Measurements from ENCODE around the gene PCDHAC1. TPM values are rescaled to one million over a fixed set of nuclear protein-coding genes. Genes with fewer than 3 reads are reported as not detected.
A peak's percentile ranks its signal among the peaks of the same experiment; 100 is the strongest.
"Not testable (repeated sequence)": the region's sequence is repeated elsewhere in the genome, so short reads cannot be mapped to it uniquely, and the experiment has no call there.

PCDHAC1 gene
- not detected in 2 replicates for total RNA-seq (2014; rRNA removed; shearing (Covaris generic); ENCODE audit: low replicate concordance)

GRCh38 chr5:140925806-140926442 is at the start of gene PCDHAC1:
PCDHAC1 (plus strand) TSS chr5:140926299; CDS start chr5:140926893, 594 bp downstream.
- peaks cover 39% of the 10 kb centered on the region for H3K27me3 ChIP-seq
- H3K4me3 ChIP-seq, result peak within 1 kb of the TSS; percentile 36
- DNase-seq, result no peak
- H3K9me3 ChIP-seq, result peaks cover 2% of the 10 kb centered on the region
- H3K36me3 ChIP-seq, result no peaks in the 10 kb centered on the region

- DNase-seq, H3K36me3 ChIP-seq, H3K4me3 ChIP-seq: not testable (repeated sequence)
Observed at GRCh38 chr5:140876541-140877261, 49.4 kb upstream of the PCDHAC1 start.

GRCh38 chr5:140877262-140877581 is 48.9 kb upstream of the PCDHAC1 start:
- Histone ChIP-seq H3K27me3 (no peaks in the 10 kb centered on the region; the same call in 1 of the 2 replicates), H3K4me3 (no peak overlapping the region), H3K36me3 (no peaks in the 10 kb centered on the region), H3K9me3 (no peaks in the 10 kb centered on the region)
- no peak for DNase-seq

More at GRCh38 chr5:140876541-140877261, 49.4 kb upstream of the PCDHAC1 start:
- H3K9me3 ChIP-seq, H3K27me3 ChIP-seq: not testable (repeated sequence)

- no peaks in the 10 kb centered on the region for H3K9me3 ChIP-seq
- no peaks in the 10 kb centered on the region for H3K27me3 ChIP-seq
- no peaks in the 10 kb centered on the region for H3K36me3 ChIP-seq
- DNase-seq, result no peak
- no peak within 1 kb of the TSS for H3K4me3 ChIP-seq
Observed at GRCh38 chr5:140881889-140882590, 44.1 kb upstream of the PCDHAC1 start, which contains the start of gene PCDHA13. PCDHA13 (plus strand) TSS chr5:140882124; CDS start chr5:140882269, 145 bp downstream.

- no peaks in the 10 kb centered on the region for H3K36me3 ChIP-seq
- no peak for DNase-seq
- peaks cover 2% of the 10 kb centered on the region; the same call in 1 of the 2 replicates for H3K27me3 ChIP-seq
- no peaks in the 10 kb centered on the region for H3K9me3 ChIP-seq
- no peak overlapping the region for H3K4me3 ChIP-seq
Observed at GRCh38 chr5:140882591-140882899, 43.6 kb upstream of the PCDHAC1 start.

GRCh38 chr5:140883373-140883772 is 42.7 kb upstream of the PCDHAC1 start:
- H3K9me3 ChIP-seq, result no peaks in the 10 kb centered on the region
- H3K4me3 ChIP-seq, result no peak overlapping the region
- no peaks in the 10 kb centered on the region for H3K36me3 ChIP-seq
- H3K27me3 ChIP-seq, result peaks cover 4% of the 10 kb centered on the region; the same call in 1 of the 2 replicates
- DNase-seq, result no peak

- H3K36me3 ChIP-seq, result no peaks in the 10 kb centered on the region
- no peak for DNase-seq
- H3K4me3 ChIP-seq, result no peak overlapping the region
- H3K27me3 ChIP-seq, result peaks cover 4% of the 10 kb centered on the region; the same call in 1 of the 2 replicates
- H3K9me3 ChIP-seq, result no peaks in the 10 kb centered on the region
Observed at GRCh38 chr5:140883927-140884697, 42.0 kb upstream of the PCDHAC1 start.

GRCh38 chr5:140916325-140916724 is 9.8 kb upstream of the PCDHAC1 start:
- H3K4me3 ChIP-seq, result no peak overlapping the region
- DNase-seq, result no peak
- peaks cover 2% of the 10 kb centered on the region; the same call in 1 of the 2 replicates for H3K27me3 ChIP-seq
- peaks cover 5% of the 10 kb centered on the region for H3K9me3 ChIP-seq
- H3K36me3 ChIP-seq, result no peaks in the 10 kb centered on the region

- no peak for DNase-seq
Observed at GRCh38 chr5:140923601-140924000, 2.5 kb upstream of the PCDHAC1 start.

GRCh38 chr5:140926443-140927227 is 536 bp downstream of the PCDHAC1 start:
- Histone ChIP-seq H3K4me3 (peak overlapping the region; percentile 36), H3K27me3 (peaks cover 39% of the 10 kb centered on the region), H3K9me3 (peaks cover 2% of the 10 kb centered on the region), H3K36me3 (no peaks in the 10 kb centered on the region)
- peak; percentile 81 for DNase-seq

More at GRCh38 chr5:140923601-140924000, 2.5 kb upstream of the PCDHAC1 start:
- H3K4me3 ChIP-seq, result no peak overlapping the region
- peaks cover 41% of the 10 kb centered on the region for H3K27me3 ChIP-seq
- H3K9me3 ChIP-seq, result peaks cover 2% of the 10 kb centered on the region
- H3K36me3 ChIP-seq, result no peaks in the 10 kb centered on the region

- DNase-seq, result no peak
- peak overlapping the region; percentile 36 for H3K4me3 ChIP-seq
- H3K9me3 ChIP-seq, result peaks cover 2% of the 10 kb centered on the region
- H3K27me3 ChIP-seq, result peaks cover 40% of the 10 kb centered on the region
- no peaks in the 10 kb centered on the region for H3K36me3 ChIP-seq
Observed at GRCh38 chr5:140927228-140927573, 1.1 kb downstream of the PCDHAC1 start.

- no peak for DNase-seq
- H3K27me3 ChIP-seq, result peaks cover 10% of the 10 kb centered on the region; the same call in 1 of the 2 replicates
- H3K36me3 ChIP-seq, result no peaks in the 10 kb centered on the region
- no peaks in the 10 kb centered on the region for H3K9me3 ChIP-seq
- H3K4me3 ChIP-seq, result no peak overlapping the region
Observed at GRCh38 chr5:140934964-140935606, 9.0 kb downstream of the PCDHAC1 start.

GRCh38 chr5:140946578-140946977 is 20.5 kb downstream of the PCDHAC1 start:
- Histone ChIP-seq H3K27me3 (peaks cover 11% of the 10 kb centered on the region), H3K4me3 (no peak overlapping the region), H3K36me3 (no peaks in the 10 kb centered on the region), H3K9me3 (peaks cover 3% of the 10 kb centered on the region)
- DNase-seq, result no peak

- H3K9me3 ChIP-seq, result no peaks in the 10 kb centered on the region
- no peaks in the 10 kb centered on the region for H3K36me3 ChIP-seq
- no peak overlapping the region for H3K4me3 ChIP-seq
- DNase-seq, result no peak
- H3K27me3 ChIP-seq, result peaks cover 7% of the 10 kb centered on the region
Observed at GRCh38 chr5:140951636-140952035, 25.5 kb downstream of the PCDHAC1 start.

GRCh38 chr5:140953234-140953633 is 27.1 kb downstream of the PCDHAC1 start:
- no peak for DNase-seq
- peaks cover 10% of the 10 kb centered on the region for H3K27me3 ChIP-seq
- no peaks in the 10 kb centered on the region for H3K36me3 ChIP-seq
- no peaks in the 10 kb centered on the region for H3K9me3 ChIP-seq
- no peak overlapping the region for H3K4me3 ChIP-seq
